ENCODE data around the gene CEP164. TPM values are rescaled to one million over a fixed set of nuclear protein-coding genes. Genes with fewer than 3 reads are reported as not detected.
"Not testable (repeated sequence)": the region's sequence is repeated elsewhere in the genome, so short reads cannot be mapped to it uniquely, and the experiment has no call there.

Gene CEP164
- total RNA-seq, 1 experiment from 2014 or later, result 13.3 TPM

DNA sequence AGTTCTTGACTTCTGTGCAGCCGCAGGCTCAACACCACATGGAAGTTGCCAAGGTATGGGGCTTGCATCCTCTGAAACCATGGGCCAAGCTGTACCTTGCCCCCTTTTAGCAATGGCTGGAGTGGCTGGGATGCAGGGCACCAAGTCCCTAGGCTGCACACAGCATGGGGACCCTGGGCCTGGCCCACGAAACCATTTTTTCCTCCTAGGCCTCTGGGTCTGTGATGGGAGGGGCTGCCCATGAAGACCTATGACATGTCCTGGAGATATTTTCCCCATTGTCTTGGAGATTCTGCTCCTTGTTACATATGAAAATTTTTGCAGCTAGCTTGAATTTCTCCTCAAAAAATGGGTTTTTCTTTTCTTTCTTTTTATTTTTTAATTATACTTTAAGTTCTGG, 71.0 kb downstream of the CEP164 start:
- not testable (repeated sequence) for H2AFZ ChIP-seq (ENCODE audit: low read length); H3K9me3 ChIP-seq (ENCODE audit: low read length); H3K27me3 ChIP-seq (ENCODE audit: low read length); H3K4me3 ChIP-seq (ENCODE audit: low read length); H3K4me2 ChIP-seq (ENCODE audit: low read depth, low read length, poor library complexity, severe bottlenecking); H3K9ac ChIP-seq (ENCODE audit: low read length); H3K36me3 ChIP-seq (ENCODE audit: insufficient read depth, low read length); H3K27ac ChIP-seq (ENCODE audit: low read length); H3K9me2 ChIP-seq (replicated peaks; ENCODE audit: insufficient read depth, low read length); H4K20me1 ChIP-seq (ENCODE audit: insufficient read depth, low read depth, low read length); H3K79me2 ChIP-seq (ENCODE audit: low read length); DNase-seq; H3K4me1 ChIP-seq (ENCODE audit: low read length)

DNA sequence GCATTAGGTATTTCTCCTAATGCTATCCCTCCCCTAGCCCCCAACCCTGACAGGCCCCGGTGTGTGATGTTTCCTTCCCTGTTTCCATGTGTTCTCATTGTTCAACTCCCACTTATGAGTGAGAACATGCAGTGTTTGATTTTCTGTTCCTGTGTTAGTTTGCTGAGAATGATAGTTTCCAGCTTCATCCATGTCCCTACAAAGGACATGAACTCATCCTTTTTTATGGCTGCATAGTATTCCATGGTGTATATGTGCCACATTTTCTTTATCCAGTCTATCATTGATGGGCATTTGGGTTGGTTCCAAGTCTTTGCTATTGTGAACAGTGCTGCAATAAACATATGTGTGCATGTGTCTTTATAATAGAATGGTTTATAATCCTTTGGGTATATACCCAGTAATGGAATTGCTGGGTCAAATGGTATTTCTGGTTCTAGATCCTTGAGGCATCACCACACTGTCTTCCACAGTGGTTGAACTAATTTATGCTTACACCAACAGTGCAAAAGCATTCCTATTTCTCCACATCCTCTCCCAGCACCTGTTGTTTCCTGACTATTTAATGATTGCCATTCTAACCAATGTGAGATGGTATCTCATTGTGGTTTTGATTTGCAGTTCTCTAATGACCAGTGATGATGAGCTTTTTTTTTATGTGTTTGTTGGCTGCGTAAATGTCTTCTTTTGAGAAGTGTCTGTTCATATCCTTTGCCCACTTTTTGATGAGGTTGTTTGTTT, 71.6 kb downstream of the CEP164 start:
- not testable (repeated sequence) for H3K9me2 ChIP-seq (replicated peaks; ENCODE audit: insufficient read depth, low read length); H3K36me3 ChIP-seq (ENCODE audit: insufficient read depth, low read length); H3K27me3 ChIP-seq (ENCODE audit: low read length); DNase-seq; H3K27ac ChIP-seq (ENCODE audit: low read length); H3K9ac ChIP-seq (ENCODE audit: low read length); H2AFZ ChIP-seq (ENCODE audit: low read length); H3K4me1 ChIP-seq (ENCODE audit: low read length); H3K4me3 ChIP-seq (ENCODE audit: low read length); H3K4me2 ChIP-seq (ENCODE audit: low read depth, low read length, poor library complexity, severe bottlenecking); H3K9me3 ChIP-seq (ENCODE audit: low read length); H4K20me1 ChIP-seq (ENCODE audit: insufficient read depth, low read depth, low read length); H3K79me2 ChIP-seq (ENCODE audit: low read length)

GRCh38 chr11:117405898-117406297, 78.2 kb downstream of the CEP164 start:
- H3K79me2 ChIP-seq (ENCODE audit: low read length); H4K20me1 ChIP-seq (ENCODE audit: insufficient read depth, low read depth, low read length); H3K4me3 ChIP-seq (ENCODE audit: low read length); H3K36me3 ChIP-seq (ENCODE audit: insufficient read depth, low read length); H3K4me2 ChIP-seq (ENCODE audit: low read depth, low read length, poor library complexity, severe bottlenecking); H3K27ac ChIP-seq (ENCODE audit: low read length); H3K9me2 ChIP-seq (replicated peaks; ENCODE audit: insufficient read depth, low read length); H3K4me1 ChIP-seq (ENCODE audit: low read length); H3K27me3 ChIP-seq (ENCODE audit: low read length); DNase-seq; H3K9ac ChIP-seq (ENCODE audit: low read length); H3K9me3 ChIP-seq (ENCODE audit: low read length); H2AFZ ChIP-seq (ENCODE audit: low read length): not testable (repeated sequence)

GRCh38 chr11:117407016-117407415, 79.4 kb downstream of the CEP164 start:
- no peak for DNase-seq
- H3K4me1 ChIP-seq (ENCODE audit: low read length), result no peaks in the 10 kb centered on the region
- no peak overlapping the region for H3K9ac ChIP-seq (ENCODE audit: low read length)
- no peaks in the 10 kb centered on the region for H3K9me3 ChIP-seq (ENCODE audit: low read length)
- no peak overlapping the region for H3K4me3 ChIP-seq (ENCODE audit: low read length)
- H3K36me3 ChIP-seq (ENCODE audit: insufficient read depth, low read length), result no peaks in the 10 kb centered on the region
- no peak overlapping the region for H3K27ac ChIP-seq (ENCODE audit: low read length)
- H2AFZ ChIP-seq (ENCODE audit: low read length), result no peak overlapping the region
- H4K20me1 ChIP-seq (ENCODE audit: insufficient read depth, low read depth, low read length), result no peaks in the 10 kb centered on the region
- no peak overlapping the region for H3K4me2 ChIP-seq (ENCODE audit: low read depth, low read length, poor library complexity, severe bottlenecking)
- H3K79me2 ChIP-seq (ENCODE audit: low read length), result no peaks in the 10 kb centered on the region
- no peaks in the 10 kb centered on the region for H3K27me3 ChIP-seq (ENCODE audit: low read length)
- no peaks in the 10 kb centered on the region for H3K9me2 ChIP-seq (replicated peaks; ENCODE audit: insufficient read depth, low read length)

DNA sequence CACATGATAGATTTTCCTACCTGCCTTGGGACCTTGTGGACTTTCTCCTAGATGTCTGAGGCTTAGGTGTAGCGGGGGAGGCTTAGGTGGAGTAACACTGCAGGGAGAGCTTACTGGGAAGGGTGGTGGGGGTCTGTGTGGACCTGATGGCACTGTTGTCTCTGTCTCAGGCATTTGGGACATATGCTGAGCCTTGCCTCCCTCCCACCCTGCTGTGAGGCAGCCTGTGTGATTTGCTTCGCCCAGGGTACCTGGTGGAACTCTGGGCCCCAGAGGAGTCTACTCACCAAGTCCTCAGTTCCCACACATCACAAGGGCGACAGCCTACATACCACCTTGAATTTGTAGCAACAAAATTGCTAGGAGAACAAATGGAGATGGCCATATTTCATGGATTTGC, 80.7 kb downstream of the CEP164 start:
- Histone ChIP-seq H3K9me2 (replicated peaks; ENCODE audit: insufficient read depth, low read length) (no peaks in the 10 kb centered on the region), H3K27me3 (ENCODE audit: low read length) (no peaks in the 10 kb centered on the region), H3K27ac (ENCODE audit: low read length) (no peak overlapping the region), H3K36me3 (ENCODE audit: insufficient read depth, low read length) (no peaks in the 10 kb centered on the region), H3K4me2 (ENCODE audit: low read depth, low read length, poor library complexity, severe bottlenecking) (no peak overlapping the region), H4K20me1 (ENCODE audit: insufficient read depth, low read depth, low read length) (no peaks in the 10 kb centered on the region), H3K9me3 (ENCODE audit: low read length) (no peaks in the 10 kb centered on the region), H3K4me3 (ENCODE audit: low read length) (no peak overlapping the region), H3K79me2 (ENCODE audit: low read length) (no peaks in the 10 kb centered on the region), H2AFZ (ENCODE audit: low read length) (no peak overlapping the region), H3K9ac (ENCODE audit: low read length) (no peak overlapping the region), H3K4me1 (ENCODE audit: low read length) (no peaks in the 10 kb centered on the region)
- no peak for DNase-seq

- no peaks in the 10 kb centered on the region for H3K4me1 ChIP-seq (ENCODE audit: low read length)
- DNase-seq, result no peak
- no peak overlapping the region for H3K4me3 ChIP-seq (ENCODE audit: low read length)
Observed at GRCh38 chr11:117409511-117409910, 81.9 kb downstream of the CEP164 start.

GRCh38 chr11:117410238-117410637, 82.6 kb downstream of the CEP164 start:
- Histone ChIP-seq H3K9me3 (ENCODE audit: low read length) (no peaks in the 10 kb centered on the region), H4K20me1 (ENCODE audit: insufficient read depth, low read depth, low read length) (no peaks in the 10 kb centered on the region), H3K36me3 (ENCODE audit: insufficient read depth, low read length) (no peaks in the 10 kb centered on the region), H3K27ac (ENCODE audit: low read length) (no peak overlapping the region), H2AFZ (ENCODE audit: low read length) (no peak overlapping the region), H3K9ac (ENCODE audit: low read length) (no peak overlapping the region), H3K4me2 (ENCODE audit: low read depth, low read length, poor library complexity, severe bottlenecking) (no peak overlapping the region), H3K4me1 (ENCODE audit: low read length) (no peaks in the 10 kb centered on the region), H3K4me3 (ENCODE audit: low read length) (no peak overlapping the region), H3K79me2 (ENCODE audit: low read length) (no peaks in the 10 kb centered on the region), H3K27me3 (ENCODE audit: low read length) (no peaks in the 10 kb centered on the region), H3K9me2 (replicated peaks; ENCODE audit: insufficient read depth, low read length) (no peaks in the 10 kb centered on the region)
- DNase-seq, result no peak

More at GRCh38 chr11:117409511-117409910, 81.9 kb downstream of the CEP164 start:
- Histone ChIP-seq H3K27me3 (ENCODE audit: low read length) (no peaks in the 10 kb centered on the region), H3K9me3 (ENCODE audit: low read length) (no peaks in the 10 kb centered on the region), H3K9ac (ENCODE audit: low read length) (no peak overlapping the region), H2AFZ (ENCODE audit: low read length) (no peak overlapping the region), H3K4me2 (ENCODE audit: low read depth, low read length, poor library complexity, severe bottlenecking) (no peak overlapping the region), H3K27ac (ENCODE audit: low read length) (no peak overlapping the region), H3K36me3 (ENCODE audit: insufficient read depth, low read length) (no peaks in the 10 kb centered on the region), H3K79me2 (ENCODE audit: low read length) (no peaks in the 10 kb centered on the region), H4K20me1 (ENCODE audit: insufficient read depth, low read depth, low read length) (no peaks in the 10 kb centered on the region), H3K9me2 (replicated peaks; ENCODE audit: insufficient read depth, low read length) (no peaks in the 10 kb centered on the region)

DNA sequence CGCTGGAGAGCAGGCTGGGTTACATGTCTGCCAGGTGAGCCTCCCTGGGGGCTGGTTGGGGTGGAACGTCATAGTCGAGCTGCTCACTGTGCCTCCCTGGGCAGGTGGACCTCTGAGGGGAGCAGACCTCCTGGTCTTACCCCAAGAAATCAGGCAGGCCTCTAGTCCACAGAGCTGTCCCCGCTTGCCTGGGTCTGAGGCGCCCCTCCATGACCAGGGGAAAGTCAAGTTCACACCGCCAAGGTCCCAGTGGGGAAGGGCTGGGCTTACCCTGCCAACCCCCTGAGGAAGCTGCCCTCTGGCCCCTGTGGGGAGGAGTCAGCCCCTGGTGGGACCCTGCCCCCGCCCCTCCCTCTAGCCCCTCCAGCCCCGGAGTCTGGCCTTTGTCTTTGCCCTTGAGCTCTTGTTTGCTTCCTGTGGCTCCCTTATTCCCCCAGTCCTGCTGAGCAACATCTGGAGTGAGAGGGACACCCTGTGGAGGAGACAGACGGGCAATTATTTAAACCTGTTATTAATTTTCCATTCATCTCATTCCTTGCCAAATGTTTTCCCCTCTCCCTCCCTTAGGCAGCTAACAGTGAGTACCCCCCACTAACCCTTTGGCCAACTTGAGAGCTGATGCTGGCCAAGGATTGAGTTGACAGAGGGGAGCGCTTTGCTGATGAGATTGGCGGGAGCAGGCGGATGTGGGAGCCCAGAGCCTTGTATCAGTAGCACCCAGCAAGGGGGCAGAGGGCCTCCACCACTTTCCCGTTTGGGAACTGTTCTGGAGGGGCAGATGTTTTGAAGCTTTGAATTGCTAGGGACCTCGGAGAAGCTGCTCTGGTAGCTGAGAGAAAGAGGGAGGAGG, 83.4 kb downstream of the CEP164 start:
- no peaks in the 10 kb centered on the region for H3K27me3 ChIP-seq (ENCODE audit: low read length)
- H3K79me2 ChIP-seq (ENCODE audit: low read length), result no peaks in the 10 kb centered on the region
- no peak overlapping the region for H3K4me3 ChIP-seq (ENCODE audit: low read length)
- H3K4me1 ChIP-seq (ENCODE audit: low read length), result no peaks in the 10 kb centered on the region
- no peaks in the 10 kb centered on the region for H3K36me3 ChIP-seq (ENCODE audit: insufficient read depth, low read length)
- no peak for DNase-seq
- H3K9ac ChIP-seq (ENCODE audit: low read length), result no peak overlapping the region
- H3K4me2 ChIP-seq (ENCODE audit: low read depth, low read length, poor library complexity, severe bottlenecking), result no peak overlapping the region
- H3K9me2 ChIP-seq (replicated peaks; ENCODE audit: insufficient read depth, low read length), result no peaks in the 10 kb centered on the region
- no peak overlapping the region for H2AFZ ChIP-seq (ENCODE audit: low read length)
- H4K20me1 ChIP-seq (ENCODE audit: insufficient read depth, low read depth, low read length), result no peaks in the 10 kb centered on the region
- no peak overlapping the region for H3K27ac ChIP-seq (ENCODE audit: low read length)
- no peaks in the 10 kb centered on the region for H3K9me3 ChIP-seq (ENCODE audit: low read length)
